Neural crest cell (in vitro differentiated cells): ENCODE measurements around the gene IVD. TPM values are rescaled to one million over a fixed set of nuclear protein-coding genes. Genes with fewer than 3 reads are reported as not detected.

Experiments used
- DNase-seq: peaks from one replicate; pipeline ENCODE4 v3.0.0; 2021; ENCODE audit warnings: low read depth, mixed read lengths, low spot score
- H3K27ac Mint-ChIP-seq: one replicate; pipeline ENCODE4 v1.8.0; 2021; ENCODE audit warnings: mild to moderate bottlenecking, mixed read lengths; ENCODE audit not compliant: unreplicated experiment
- H3K27me3 Mint-ChIP-seq: 2 replicates; pipeline ENCODE4 v1.8.0; 2021; ENCODE audit warnings: low read depth, mild to moderate bottlenecking, mixed read lengths
- H3K36me3 Mint-ChIP-seq: 2 replicates; pipeline ENCODE4 v1.8.0; 2021; ENCODE audit warnings: low read depth, mild to moderate bottlenecking, mixed read lengths
- H3K4me1 Mint-ChIP-seq: 2 replicates; pipeline ENCODE4 v1.8.0; 2021; ENCODE audit warnings: mixed read lengths
- H3K4me3 Mint-ChIP-seq: one replicate; pipeline ENCODE4 v1.8.0; 2021; ENCODE audit warnings: mild to moderate bottlenecking, mixed read lengths
- H3K9me3 Mint-ChIP-seq: 2 replicates; pipeline ENCODE4 v1.8.0; 2021; ENCODE audit warnings: mixed read lengths
- CTCF ChIP-seq: fragments of 200-600 bp; sonication (generic); conservative IDR thresholded peaks from 2 replicates; pipeline ENCODE4 v1.5.0; 2021; ENCODE audit warnings: antibody characterized with exemption, mild to moderate bottlenecking
- total RNA-seq: library from RNA; stranded (reverse); gene quantifications from 2 replicates; pipeline ENCODE4 v1.2.1, GENCODE V29; 2021

The IVD gene
- total RNA-seq, 1 donor from 2014 or later, result 81.4 TPM

- Mint-ChIP-seq H3K36me3 (peaks cover 8% of the 10 kb centered on the region), H3K27me3 (no peaks in the 10 kb centered on the region), H3K27ac (no peak overlapping the region), H3K9me3 (no peaks in the 10 kb centered on the region), H3K4me1 (peaks cover 16% of the 10 kb centered on the region), H3K4me3 (peak overlapping the region; percentile 38)
- no peak for TF ChIP-seq CTCF
- DNase-seq, result no peak
Measured at GRCh38 chr15:40410476-40410875, 4.9 kb downstream of the IVD start.

- Mint-ChIP-seq H3K9me3 (no peaks in the 10 kb centered on the region), H3K4me1 (peaks cover 6% of the 10 kb centered on the region), H3K36me3 (peaks cover 9% of the 10 kb centered on the region), H3K27me3 (no peaks in the 10 kb centered on the region), H3K27ac (no peak overlapping the region), H3K4me3 (no peak overlapping the region)
- DNase-seq, result no peak
- no peak for TF ChIP-seq CTCF
Measured at GRCh38 chr15:40412095-40412759, 6.6 kb downstream of the IVD start.

- H3K27me3 Mint-ChIP-seq, result no peaks in the 10 kb centered on the region
- peaks cover 9% of the 10 kb centered on the region for H3K36me3 Mint-ChIP-seq
- no peaks in the 10 kb centered on the region for H3K4me1 Mint-ChIP-seq
- DNase-seq, result no peak
- H3K9me3 Mint-ChIP-seq, result no peaks in the 10 kb centered on the region
- H3K27ac Mint-ChIP-seq, result no peak overlapping the region
- H3K4me3 Mint-ChIP-seq, result peak overlapping the region; percentile 31
- TF ChIP-seq CTCF, result no peak
Measured at GRCh38 chr15:40413036-40413435, 7.4 kb downstream of the IVD start.

- Mint-ChIP-seq H3K4me1 (no peaks in the 10 kb centered on the region), H3K27me3 (no peaks in the 10 kb centered on the region), H3K4me3 (no peak overlapping the region), H3K9me3 (no peaks in the 10 kb centered on the region), H3K36me3 (peaks cover 9% of the 10 kb centered on the region), H3K27ac (no peak overlapping the region)
- no peak for TF ChIP-seq CTCF
- DNase-seq, result no peak
Measured at GRCh38 chr15:40414816-40415215, 9.2 kb downstream of the IVD start.

- no peak for DNase-seq
- peaks cover 9% of the 10 kb centered on the region for H3K36me3 Mint-ChIP-seq
- H3K27ac Mint-ChIP-seq, result no peak overlapping the region
- no peak overlapping the region for H3K4me3 Mint-ChIP-seq
- H3K9me3 Mint-ChIP-seq, result no peaks in the 10 kb centered on the region
- no peaks in the 10 kb centered on the region for H3K4me1 Mint-ChIP-seq
- no peaks in the 10 kb centered on the region for H3K27me3 Mint-ChIP-seq
- TF ChIP-seq CTCF, result no peak
Measured at GRCh38 chr15:40415226-40415625, 9.6 kb downstream of the IVD start.
